ENCODE results near the gene ALAS1.

Gene ALAS1

DNA sequence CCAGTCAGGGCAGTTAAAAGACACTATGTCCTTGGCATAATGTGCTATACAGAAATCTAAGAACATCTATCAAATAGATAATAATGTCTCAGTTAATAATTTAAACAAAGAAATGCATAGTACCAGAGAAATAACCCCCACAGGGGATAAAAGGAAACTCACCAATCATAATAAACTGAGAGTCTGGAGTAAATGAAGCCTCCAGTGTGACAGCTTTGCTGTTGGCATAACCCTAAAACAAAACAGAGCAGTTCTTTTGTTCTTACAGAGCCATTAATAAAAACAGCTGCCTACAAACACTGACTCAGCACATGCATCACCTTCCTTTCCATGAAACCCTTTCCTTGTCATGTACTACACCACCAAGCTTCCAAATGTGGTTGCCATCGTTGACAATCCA, 61.1 kb downstream of the ALAS1 start:
- Histone ChIP-seq H3K4me1 (ENCODE audit: insufficient read depth, insufficient read length) (no peaks in the 10 kb centered on the region), H3K9ac (ENCODE audit: insufficient read length, low read depth) (no peak overlapping the region), H3K27me3 (ENCODE audit: insufficient read depth, insufficient read length) (no peaks in the 10 kb centered on the region), H3K36me3 (ENCODE audit: insufficient read depth, insufficient read length, low read length) (peaks cover 96% of the 10 kb centered on the region), H3K4me3 (ENCODE audit: insufficient read length, low read depth) (no peak overlapping the region), H3K9me3 (ENCODE audit: insufficient read depth, low read length) (no peaks in the 10 kb centered on the region)
- no peak for DNase-seq (ENCODE audit: low read depth, low spot score)
- TF ChIP-seq YY1 (IDR thresholded peaks at IDR 0.05; ENCODE audit: insufficient read depth, insufficient read length) (no peak), SUZ12 (IDR thresholded peaks at IDR 0.05; ENCODE audit: extremely low read depth, insufficient read depth, insufficient read length) (no peak), ZNF274 (IDR thresholded peaks at IDR 0.05; ENCODE audit: low read depth, low read length) (no peak)

DNA sequence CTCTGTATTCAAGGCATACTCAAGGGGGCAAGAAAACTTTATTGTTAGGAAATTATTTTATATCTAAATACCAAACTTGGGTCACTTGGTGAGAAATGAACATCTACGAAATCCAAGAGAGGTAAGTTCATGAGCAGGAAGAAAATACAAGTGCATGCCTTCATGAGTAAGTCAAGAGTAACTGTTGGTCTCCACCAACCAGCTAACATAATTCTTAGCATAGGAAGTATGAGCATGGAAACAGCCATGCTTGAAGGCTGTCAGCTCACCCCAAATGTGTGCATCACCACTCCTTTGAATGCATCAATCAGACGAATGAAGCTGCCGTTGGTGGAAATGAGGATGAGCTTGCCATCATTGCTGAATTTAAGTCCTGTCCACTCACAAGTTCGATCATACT, 61.5 kb downstream of the ALAS1 start:
- H3K9ac ChIP-seq (ENCODE audit: insufficient read length, low read depth) = no peak overlapping the region
- H3K9me3 ChIP-seq (ENCODE audit: insufficient read depth, low read length) = no peaks in the 10 kb centered on the region
- H3K4me1 ChIP-seq (ENCODE audit: insufficient read depth, insufficient read length) = no peaks in the 10 kb centered on the region
- no peak overlapping the region for H3K4me3 ChIP-seq (ENCODE audit: insufficient read length, low read depth)
- peaks cover 96% of the 10 kb centered on the region for H3K36me3 ChIP-seq (ENCODE audit: insufficient read depth, insufficient read length, low read length)
- no peaks in the 10 kb centered on the region for H3K27me3 ChIP-seq (ENCODE audit: insufficient read depth, insufficient read length)
- DNase-seq (ENCODE audit: low read depth, low spot score) = no peak
- TF ChIP-seq SUZ12 (IDR thresholded peaks at IDR 0.05; ENCODE audit: extremely low read depth, insufficient read depth, insufficient read length) = no peak
- no peak for TF ChIP-seq ZNF274 (IDR thresholded peaks at IDR 0.05; ENCODE audit: low read depth, low read length)

DNA sequence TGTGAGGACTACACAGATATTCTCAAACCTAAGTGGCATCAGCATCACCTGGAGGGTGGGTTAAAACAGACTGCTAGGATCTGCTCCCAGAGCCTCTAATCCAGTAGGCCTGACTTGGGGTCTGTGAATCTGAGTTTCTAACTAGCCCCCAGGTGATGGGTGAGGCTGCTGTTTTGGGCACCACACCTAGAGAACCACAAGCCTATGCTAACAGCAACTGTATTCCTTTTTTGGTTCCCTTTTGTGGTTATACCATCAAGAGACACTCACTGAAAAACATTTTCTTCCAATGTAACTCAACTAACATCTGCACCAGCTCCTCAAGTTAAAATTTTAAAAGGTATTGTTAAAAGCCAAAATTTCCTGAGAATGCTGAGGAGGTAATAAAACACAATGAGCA, 64.5 kb downstream of the ALAS1 start:
- no peaks in the 10 kb centered on the region for H3K9me3 ChIP-seq (ENCODE audit: insufficient read depth, low read length)
- TF ChIP-seq SUZ12 (IDR thresholded peaks at IDR 0.05; ENCODE audit: extremely low read depth, insufficient read depth, insufficient read length) (no peak), ZNF274 (IDR thresholded peaks at IDR 0.05; ENCODE audit: low read depth, low read length) (no peak), YY1 (IDR thresholded peaks at IDR 0.05; ENCODE audit: insufficient read depth, insufficient read length) (no peak)
- H3K9ac ChIP-seq (ENCODE audit: insufficient read length, low read depth) = no peak overlapping the region
- no peak for DNase-seq (ENCODE audit: low read depth, low spot score)
- H3K27me3 ChIP-seq (ENCODE audit: insufficient read depth, insufficient read length) = no peaks in the 10 kb centered on the region
- H3K4me3 ChIP-seq (ENCODE audit: insufficient read length, low read depth) = no peak overlapping the region
- no peaks in the 10 kb centered on the region for H3K4me1 ChIP-seq (ENCODE audit: insufficient read depth, insufficient read length)
- peaks cover 96% of the 10 kb centered on the region for H3K36me3 ChIP-seq (ENCODE audit: insufficient read depth, insufficient read length, low read length)

Data from NT2/D1 (cell line).